Hepatic stellate cell (primary cell): Measurements from ENCODE around the gene LDLRAD4.

Experiments used
- DNase-seq: peaks from one replicate; pipeline ENCODE4 v3.0.0; 2011; ENCODE audit warnings: low spot score

LDLRAD4 gene

DNA sequence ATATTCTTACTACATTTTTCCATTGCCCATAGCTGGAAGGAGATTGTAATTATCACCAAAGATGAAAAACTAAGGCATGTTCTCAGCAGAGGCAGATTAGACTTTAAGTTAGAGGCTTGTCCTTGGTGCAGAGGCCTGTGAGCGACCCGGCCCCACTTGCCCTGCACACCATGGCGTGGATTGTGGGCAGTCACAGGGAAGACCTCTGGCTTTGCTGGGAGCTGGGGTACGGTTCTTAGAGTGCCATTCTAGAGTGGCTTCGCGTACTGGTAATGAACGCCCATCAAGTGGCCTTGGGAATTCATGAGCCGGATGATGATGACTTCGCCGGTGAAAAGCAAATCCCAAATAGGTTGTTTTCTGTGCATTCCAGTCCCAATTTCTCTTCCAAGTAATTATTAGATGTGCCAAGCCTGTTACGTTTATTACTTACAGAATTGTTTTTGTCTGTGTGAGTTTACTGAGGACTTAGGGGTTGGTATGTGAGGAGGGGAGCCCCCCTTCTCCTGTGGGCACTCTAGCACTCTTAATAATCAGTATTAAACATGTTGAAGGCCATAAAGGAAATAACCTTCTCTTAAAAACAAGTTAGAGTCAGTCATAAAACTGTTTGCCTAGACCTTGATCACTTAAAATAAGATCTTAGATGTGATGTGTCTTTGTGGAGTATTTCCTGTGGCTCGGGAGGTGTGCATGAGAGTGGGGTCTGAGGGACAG is 90.6 kb downstream of the LDLRAD4 start:
- DNase-seq: no peak

DNA sequence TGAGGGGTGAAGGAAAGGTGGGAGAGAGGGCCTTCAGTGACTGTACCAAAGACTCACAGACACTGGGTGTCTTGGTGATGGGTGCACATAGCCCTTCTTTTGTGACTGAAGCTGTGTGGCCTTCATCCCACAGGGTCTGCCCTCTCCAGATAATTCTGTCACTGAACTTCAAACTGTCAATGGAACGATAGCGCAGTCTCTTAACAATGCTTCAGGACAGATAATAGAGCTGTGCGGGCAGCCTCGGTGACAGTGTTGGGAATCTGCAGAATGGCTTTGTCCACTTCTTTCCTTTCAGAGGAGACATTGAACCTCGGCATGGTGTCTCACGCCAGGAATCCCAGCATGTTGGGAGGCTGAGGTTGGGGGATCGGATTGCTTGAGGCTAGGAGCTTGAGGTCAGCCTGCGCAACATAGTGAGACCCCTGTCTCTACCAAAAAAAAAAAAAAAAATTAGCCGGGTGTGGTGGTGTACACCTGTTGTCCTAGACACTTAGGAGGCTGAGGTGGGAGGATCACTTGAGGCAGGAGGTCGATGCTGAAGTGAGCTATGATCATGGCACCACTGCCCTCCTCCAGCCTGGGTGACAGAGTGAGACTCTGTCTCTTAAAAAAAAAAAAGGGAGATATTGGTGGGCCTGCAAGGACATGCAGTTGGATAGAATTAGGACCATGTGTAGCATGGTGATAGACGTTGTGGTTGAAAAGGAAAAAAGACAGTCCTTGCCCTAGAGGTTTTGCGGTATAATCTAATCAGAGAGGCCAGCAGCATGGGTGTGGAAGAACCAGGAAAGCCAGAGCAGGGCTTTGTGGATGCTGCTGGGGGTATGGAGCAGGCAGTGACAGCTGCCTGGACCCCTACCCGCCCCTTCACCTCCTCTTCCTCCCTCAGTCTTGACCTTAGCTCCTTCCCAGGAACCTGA is 91.4 kb downstream of the LDLRAD4 start:
- no peak for DNase-seq

DNA sequence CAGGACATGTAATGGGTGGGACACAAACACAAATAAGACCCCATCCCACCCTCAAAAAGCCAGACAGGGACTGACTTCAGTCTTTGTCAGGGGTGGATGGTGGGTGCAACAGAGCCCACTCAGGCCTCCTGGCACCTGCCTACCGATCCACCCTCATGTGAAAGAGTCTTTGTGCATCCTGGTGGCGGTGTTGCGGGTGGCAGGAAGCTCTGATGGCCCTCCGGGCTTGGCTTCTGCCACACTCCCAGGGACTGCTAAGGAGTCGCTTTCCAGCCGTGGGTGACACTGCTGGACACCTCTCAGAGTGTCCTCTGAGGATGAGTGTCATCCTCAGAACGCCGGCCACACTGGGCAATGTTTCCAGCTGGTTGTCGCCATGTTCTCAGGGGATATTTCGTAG is 92.6 kb downstream of the LDLRAD4 start:
- DNase-seq: no peak

DNA sequence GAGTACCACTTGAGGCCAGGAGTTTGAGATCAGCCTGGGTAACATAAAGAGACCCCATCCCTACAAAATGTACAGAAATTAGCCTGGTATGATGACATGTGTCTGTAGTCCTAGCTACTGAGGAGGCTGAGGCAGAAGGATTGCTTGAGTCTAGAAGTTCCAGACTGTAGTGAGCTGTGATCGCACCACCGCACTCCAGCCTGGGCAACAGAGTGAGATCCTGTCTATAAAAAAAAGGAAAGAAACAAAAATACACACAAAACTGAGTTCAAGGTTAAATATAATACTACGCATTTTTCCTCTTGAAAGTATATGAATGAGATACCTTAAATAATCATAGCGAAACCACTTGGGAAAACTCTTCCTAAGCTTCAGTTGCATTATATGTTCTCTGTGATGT is 94.0 kb downstream of the LDLRAD4 start:
- DNase-seq: no peak

DNA sequence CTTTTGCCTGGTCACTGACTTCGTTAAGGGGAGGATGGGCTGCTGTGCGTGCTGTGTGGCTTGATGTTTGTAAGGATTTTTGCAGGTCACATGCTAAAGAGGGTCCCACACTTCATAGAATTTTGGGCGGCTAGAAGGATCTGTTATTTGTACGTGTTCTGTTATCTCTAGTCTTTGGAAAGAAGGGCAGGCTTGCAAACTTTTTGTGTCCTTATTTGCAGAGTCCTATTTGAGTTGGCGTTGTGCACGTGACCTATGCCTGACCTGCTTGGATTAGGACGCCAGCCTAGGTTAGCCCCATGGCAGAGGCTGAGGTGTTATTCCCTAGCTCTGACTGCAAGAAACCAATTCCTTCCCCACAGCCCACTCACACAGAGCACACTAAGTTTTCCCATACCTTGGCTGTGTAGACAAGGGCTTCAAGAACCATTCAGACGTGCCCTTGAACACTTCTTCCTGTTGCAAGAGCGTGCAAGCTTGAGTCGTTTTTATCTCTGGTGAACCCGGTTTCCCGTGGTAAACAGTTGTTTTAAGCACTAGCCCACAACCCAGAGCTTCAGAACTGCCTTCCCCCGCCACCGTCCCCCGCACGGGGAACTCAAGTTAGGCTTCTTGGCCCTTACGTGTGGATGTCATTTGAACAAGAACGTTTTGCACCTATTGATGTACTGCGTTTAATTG is 94.6 kb downstream of the LDLRAD4 start:
- DNase-seq: no peak

DNA sequence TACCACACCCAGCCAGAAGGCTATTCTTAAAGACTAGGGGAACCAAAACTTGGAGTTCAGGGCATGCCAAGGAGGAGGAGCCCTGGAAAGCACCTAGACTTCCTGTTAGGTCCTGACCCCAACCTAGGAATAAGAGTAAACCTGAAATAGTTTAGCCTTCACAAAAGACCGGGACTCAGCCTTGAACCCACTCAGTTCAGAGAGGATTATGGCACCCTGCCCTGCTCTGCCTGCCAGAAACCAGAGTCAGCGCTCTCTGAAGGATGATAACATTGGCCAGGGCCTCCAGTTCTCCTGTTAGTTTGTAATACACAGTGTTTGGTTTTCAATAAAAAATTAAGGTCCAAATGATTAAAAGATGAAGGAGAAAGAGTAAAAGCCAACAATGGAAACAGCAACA is 96.4 kb downstream of the LDLRAD4 start:
- no peak for DNase-seq

DNA sequence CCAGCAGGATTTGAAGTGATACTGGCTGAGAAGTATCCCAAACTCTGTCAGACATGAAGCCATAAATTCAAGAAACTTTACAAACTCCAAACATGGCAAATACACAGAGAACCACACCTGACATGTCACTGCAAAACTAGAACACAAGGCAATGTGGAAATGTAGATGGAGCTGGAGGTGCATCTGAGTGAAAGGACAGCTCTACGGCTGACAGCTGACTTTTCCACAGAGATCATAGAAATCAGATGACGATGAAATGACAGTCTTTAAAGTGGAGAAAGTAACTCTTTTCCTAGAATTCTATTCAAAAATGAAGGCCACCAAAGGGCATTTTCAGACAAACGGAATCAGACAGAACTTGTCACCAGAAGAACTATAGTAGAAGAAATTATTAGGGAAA is 97.5 kb downstream of the LDLRAD4 start:
- no peak for DNase-seq

DNA sequence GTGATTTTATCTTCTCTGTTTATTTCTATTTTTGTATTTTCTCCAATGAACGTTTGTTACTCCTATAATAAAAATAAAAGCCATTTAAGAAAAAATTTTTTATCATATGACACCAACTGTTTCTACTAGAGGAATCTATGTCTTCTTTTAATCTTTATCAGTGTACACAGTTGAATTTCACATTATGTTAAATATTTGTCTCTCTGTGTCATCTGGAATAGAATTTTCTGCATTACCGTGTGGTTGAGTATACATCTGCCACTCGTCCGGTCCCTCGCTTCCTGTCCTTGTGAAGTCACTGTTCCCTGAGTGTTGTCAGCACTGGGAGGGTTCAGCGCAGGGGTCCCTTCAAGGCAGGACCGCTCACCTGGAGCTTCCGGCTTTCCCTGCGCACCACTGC is 99.2 kb downstream of the LDLRAD4 start:
- DNase-seq: no peak

DNA sequence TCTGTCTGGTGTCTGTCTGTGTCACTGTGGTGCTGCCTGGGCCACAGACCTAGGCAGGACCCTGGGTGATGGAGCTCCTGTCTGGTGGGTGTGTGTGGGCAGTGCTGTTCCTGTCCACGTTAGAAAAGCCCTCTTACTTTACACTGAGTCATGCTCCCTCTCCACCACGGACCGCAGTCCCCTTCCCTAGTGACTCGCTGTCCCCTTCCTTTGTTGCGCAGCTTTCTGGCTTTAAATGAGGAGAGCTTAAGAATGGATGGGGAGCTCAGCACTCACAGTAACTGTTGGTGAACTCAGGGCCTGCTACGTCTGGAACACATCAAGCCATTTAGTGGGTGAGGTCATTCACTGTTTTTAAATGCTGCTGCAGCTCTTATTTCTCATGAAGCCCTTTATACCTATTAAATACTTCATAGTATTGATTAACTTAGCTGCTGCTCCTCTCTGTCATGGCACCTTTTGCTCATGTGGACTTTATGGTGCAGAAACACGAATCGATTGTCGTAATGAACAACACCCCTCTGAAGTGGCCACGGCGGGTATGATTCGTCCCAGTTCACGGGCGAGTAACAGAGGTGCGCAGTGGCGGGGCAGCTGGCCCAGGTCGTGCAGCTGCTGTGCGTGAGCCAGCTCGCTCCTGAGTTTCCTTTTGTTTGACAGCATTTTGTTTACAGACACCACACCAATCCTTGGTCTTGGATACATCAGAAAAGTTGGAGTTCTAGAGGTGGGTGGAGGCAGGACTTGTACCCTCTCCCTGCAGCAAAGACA is 100.4 kb downstream of the LDLRAD4 start:
- no peak for DNase-seq

DNA sequence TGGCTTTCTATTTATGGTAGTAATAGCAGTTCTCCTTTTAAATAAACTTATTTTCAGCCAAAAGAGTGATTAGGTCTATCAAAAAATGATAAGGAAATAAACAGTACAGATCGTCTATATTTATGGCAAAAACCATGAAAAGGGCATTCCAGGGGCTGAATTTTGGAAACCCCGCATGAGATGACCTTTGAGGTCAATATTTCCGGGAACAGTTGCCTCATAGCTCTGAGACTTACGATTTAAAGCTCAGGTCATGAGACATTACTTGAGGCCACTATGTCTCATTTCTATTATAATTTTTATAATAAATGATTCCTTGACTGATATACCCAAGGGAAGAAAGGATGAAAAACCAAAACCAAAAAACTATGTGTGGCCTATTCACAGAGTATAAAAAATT is 101.1 kb downstream of the LDLRAD4 start:
- no peak for DNase-seq

DNA sequence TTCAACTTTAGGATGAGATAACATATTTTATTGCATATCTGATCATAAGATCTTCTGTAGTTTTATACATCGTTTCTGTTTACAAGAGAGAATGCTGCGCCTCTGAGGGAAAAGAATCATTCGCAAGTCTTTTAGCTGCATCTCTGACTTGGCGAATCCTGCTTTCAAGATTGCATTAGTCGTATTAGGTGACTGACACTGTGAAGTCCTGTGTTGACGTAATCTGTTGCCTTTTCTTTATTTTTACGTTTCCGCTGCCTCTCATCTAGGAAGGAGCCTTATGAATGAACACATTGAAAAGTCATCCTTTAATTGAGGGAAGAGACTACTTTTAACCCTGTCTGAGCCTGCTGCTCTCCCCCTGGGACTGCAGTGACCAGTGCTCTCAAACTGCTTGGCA is 101.5 kb downstream of the LDLRAD4 start:
- no peak for DNase-seq

DNA sequence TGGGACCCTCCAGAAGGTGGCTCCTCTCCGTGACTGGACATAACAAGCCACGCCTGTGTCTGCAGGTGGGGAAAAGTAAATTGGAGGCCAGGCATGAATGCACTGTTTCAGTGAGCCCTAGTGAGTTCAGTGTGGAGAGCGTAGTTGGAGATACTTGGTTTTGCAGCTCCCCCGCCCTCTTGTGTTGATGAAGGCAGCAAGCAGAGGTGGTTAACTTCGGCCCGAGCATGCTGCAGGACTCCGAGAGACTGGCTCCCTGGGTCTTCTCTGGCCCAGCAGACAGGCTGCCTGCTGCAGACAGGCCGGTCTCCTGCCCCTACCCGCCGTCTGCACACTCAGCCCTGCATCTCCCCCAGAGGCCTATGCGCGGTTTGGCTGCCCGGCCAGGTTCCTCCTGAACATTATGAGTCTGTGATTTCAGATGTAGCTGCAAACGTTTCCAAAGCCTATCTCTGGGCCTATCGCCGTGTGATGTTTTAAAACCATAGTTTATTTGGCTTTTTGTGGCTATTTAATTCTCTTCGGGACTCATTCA is 102.4 kb downstream of the LDLRAD4 start:
- no peak for DNase-seq

DNA sequence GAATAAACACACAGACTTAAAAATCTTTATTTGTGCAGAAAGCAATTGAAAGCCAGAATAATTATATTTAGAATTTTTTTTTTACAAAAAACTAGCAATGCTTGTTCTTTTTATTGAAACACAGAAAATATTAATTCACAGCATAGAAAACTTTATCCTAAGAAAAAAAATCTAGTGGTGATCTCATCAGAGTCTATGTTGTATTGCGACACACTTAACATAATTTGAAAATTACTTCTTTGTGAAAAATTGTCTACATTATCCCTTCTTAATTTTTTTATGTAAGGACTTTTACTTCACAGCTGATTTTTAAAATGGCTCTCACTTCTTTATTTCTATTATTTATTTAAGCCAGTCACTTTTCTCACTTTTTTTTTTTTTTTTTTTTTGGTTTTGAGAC is 103.4 kb downstream of the LDLRAD4 start:
- no peak for DNase-seq

DNA sequence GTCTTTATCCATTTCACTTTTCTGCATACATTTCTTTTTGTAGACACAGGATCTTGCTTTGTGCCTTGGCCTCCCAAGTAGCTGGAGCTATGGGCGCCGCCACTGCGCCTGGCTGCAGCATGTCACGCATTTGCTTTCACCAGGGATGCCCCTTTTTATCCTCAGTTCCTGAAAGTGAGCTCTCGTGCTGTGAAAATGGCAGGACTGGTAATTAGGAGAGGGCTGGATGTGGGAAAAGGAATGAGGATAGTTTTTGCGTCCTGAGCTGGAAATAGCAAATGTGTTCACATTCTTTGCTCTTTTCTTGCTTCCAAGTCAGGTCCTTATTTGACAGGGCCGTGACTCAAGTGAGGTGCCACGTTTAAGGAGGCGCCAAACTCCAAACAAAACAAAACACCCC is 104.6 kb downstream of the LDLRAD4 start:
- DNase-seq: no peak

DNA sequence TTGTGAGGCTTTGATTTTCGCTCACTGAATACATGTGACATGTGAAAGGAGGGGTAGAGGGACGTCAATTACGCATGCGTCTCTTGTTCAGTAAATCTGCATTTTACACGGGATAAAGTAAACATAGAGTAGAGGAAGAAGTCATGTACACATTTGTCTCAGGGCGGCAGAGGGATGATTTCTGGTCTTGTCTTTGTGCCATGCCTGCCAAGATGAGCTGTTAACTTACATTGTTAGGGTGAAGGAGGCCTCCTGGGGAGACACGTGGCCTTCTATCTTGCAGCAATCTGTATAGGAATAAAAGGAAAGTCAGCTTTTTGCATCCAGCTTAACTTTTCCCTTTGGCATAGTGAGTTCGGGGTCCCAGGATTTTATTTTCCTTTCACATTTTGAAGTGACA is 106.3 kb downstream of the LDLRAD4 start:
- DNase-seq: no peak

DNA sequence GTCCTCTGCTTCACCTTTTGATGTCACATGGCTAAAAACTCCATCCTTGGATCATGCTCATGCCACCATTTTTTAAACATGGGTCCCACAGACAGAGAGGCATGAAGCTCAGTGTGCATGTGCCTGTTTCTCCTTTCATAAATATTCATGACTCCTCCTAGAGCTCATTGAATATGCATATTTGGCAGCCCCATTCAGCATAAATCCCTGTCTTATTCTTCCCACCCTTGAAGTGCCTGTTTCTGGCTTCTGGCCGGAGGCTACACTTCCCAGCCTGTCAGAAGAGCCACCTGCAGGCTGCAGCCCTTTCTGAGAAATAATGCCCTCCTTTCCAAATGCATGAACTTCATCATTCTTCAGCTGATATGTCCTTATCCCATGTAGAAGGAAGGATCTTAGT is 109.7 kb downstream of the LDLRAD4 start:
- DNase-seq: no peak

DNA sequence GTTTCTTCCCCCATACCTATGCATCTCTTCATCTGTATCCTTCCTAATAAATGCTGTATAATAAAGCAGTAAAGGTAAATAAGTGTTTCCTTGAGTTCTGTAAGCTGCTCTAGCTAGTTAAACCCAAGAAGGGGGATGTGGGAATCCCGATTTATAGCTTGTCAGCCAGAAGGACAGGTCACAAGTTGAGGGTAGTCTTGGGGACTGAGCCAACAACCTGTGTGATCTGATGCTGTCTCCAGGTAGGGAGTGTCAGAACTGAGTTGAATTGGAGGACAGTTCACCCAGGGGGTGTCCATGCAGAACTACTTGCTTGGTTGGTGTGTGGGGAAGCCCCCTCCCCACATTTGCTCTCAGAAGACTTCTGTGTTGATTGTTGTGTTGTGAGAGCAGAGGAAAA is 112.4 kb downstream of the LDLRAD4 start:
- DNase-seq: no peak

DNA sequence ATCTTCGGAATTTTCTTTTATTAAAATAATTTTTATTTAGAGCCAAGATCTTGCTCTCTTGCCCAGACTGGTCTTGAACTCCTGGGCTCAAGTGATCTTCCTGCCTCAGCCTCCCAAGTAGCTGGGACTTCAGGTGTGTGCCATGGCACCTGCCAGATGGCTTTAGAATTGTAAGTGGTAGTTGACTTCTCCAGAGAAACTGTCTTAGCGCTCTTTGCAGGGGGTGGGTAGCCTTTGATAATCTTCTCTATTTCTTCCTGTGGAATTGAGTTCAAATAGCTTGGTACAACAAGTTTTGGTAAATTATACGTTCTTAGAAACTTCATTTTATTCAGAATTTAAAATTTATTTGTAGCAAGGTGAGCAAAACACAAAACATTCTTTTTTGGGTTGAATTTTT is 113.3 kb downstream of the LDLRAD4 start:
- no peak for DNase-seq

DNA sequence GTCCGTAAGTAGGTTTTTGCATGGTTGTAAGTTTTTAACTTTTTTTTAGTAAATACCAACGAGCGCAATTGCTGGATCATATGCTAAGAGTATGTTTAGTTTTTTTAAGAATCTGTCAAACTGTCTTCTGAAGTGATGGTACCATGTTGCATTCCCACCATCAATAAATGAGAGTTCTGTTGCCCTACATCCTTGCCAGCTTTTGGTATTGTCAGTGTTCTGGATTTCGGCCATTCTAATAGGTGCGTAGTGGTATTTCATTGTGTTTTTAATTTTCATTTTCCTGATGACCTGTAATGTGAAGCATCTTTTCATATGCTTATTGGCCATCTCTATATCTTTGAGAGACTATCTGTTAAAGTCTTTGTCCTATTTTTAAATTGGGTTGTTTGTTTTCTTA is 114.3 kb downstream of the LDLRAD4 start:
- no peak for DNase-seq

DNA sequence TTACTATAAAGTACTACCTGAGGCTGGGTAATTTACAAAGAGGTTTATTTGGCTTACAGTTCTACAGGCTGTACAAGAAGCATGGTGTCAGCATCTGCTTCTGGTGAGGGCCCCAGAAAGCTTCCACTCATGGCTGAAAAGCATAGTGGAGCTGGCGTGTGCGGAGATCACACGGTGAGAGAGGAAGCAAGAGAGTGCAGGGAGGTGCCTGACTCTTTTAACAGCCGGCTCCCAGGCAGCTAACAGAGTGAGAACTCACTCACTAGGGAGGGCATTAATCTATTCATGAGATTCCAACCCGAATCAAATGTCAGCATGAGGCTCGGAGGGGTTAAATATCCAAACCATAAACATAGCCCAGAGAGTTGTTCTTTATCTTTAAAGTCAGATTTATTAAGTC is 117.3 kb downstream of the LDLRAD4 start:
- DNase-seq: no peak

DNA sequence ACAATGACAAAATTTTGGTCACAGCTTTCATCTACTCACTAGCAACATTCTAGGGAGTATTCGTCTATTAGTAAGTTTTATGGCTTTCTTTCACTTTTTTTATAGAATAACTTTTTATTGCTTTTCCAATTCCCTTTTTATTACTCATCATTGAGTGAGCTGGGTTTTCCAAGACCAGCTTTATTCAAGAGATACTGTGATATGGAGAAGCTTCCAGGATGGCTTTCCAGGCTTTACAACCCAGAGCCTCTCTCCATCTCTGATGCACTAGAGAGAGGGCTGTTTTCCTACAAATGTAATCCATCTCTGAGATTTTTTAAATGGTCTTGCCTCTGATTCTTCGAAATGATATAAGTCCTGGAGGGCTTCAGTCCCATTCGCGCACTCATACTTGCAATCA is 118.3 kb downstream of the LDLRAD4 start:
- no peak for DNase-seq

DNA sequence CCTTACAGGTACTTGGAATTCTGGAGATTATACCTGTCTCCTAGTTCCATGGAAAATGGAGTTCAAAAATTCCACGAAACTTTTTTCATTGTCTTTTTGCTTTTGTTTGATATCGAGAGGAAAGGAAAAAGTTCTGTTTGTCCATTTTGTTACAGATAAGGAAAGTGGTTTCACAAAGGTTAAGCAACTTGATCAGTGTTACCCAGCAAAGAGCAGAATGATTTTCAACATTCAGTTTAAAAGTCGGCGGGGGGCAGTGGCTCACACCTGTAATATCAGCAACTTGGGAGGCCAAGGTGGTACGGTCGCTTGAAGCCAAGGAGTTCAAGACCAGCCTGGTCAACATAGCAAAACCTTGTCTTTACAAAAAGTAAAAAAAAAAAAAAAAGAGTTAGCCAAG is 118.8 kb downstream of the LDLRAD4 start:
- no peak for DNase-seq
